Nephron progenitor cell (in vitro differentiated cells): ENCODE data around the gene MTCL1.

Source experiments
- DNase-seq: peaks from one replicate; pipeline ENCODE4 v3.0.0; 2021
- H3K27ac Mint-ChIP-seq: 2 replicates; pipeline ENCODE4 v1.8.0; 2021; ENCODE audit warnings: mild to moderate bottlenecking, moderate library complexity, mixed read lengths
- H3K27me3 Mint-ChIP-seq: 2 replicates; pipeline ENCODE4 v1.8.0; 2021; ENCODE audit warnings: mild to moderate bottlenecking, low read depth, mixed read lengths; ENCODE audit not compliant: poor library complexity
- H3K36me3 Mint-ChIP-seq: 2 replicates; pipeline ENCODE4 v1.8.0; 2021; ENCODE audit warnings: low read depth, mixed read lengths
- H3K4me1 Mint-ChIP-seq: 2 replicates; pipeline ENCODE4 v1.8.0; 2021; ENCODE audit warnings: mixed read lengths
- H3K4me3 Mint-ChIP-seq: 2 replicates; pipeline ENCODE4 v1.8.0; 2021; ENCODE audit warnings: mild to moderate bottlenecking, moderate library complexity, mixed read lengths
- H3K9me3 Mint-ChIP-seq: 2 replicates; pipeline ENCODE4 v1.8.0; 2021; ENCODE audit warnings: mild to moderate bottlenecking, moderate library complexity, mixed read lengths
- TF ChIP-seq, protein P1 (sequence below): fragments of 200-600 bp; sonication (generic); IDR thresholded peaks from 2 replicates; pipeline ENCODE4 v1.5.0; 2021; ENCODE audit warnings: antibody characterized with exemption

The MTCL1 gene

DNA sequence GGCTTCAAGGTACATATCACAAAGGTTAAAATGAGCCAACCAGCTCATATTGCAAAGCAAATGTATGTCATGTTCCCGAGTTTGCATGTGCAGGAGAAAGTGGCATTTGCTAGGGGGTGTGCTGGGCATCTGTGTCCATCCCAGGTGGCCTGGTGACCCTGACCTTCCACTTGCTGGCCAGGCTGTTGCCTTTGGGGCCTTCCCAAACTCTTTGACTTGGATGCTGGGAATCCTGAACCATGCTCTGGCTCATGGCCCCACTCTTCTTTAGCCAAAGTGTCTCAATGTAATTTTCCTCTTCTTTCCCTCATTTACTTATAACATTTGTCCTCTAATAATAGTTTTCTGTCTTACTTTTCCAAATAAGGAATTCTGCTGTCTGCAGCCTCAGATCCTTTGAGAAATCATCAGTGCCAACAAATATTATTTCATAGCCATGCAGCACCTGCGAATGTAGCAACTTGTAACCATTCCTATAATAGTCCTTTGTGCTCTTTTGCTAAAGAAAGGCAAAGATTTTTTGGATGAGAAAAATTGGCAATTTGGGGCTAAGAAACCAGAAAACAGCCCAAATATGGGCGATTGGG is 64.2 kb downstream of the MTCL1 start:
- Mint-ChIP-seq H3K4me1 (peaks cover 41% of the 10 kb centered on the region), H3K36me3 (no peaks in the 10 kb centered on the region), H3K27ac (no peak overlapping the region), H3K9me3 (no peaks in the 10 kb centered on the region), H3K27me3 (peaks cover 3% of the 10 kb centered on the region), H3K4me3 (no peak overlapping the region)
- no peak for DNase-seq
- TF ChIP-seq, protein P1, sequence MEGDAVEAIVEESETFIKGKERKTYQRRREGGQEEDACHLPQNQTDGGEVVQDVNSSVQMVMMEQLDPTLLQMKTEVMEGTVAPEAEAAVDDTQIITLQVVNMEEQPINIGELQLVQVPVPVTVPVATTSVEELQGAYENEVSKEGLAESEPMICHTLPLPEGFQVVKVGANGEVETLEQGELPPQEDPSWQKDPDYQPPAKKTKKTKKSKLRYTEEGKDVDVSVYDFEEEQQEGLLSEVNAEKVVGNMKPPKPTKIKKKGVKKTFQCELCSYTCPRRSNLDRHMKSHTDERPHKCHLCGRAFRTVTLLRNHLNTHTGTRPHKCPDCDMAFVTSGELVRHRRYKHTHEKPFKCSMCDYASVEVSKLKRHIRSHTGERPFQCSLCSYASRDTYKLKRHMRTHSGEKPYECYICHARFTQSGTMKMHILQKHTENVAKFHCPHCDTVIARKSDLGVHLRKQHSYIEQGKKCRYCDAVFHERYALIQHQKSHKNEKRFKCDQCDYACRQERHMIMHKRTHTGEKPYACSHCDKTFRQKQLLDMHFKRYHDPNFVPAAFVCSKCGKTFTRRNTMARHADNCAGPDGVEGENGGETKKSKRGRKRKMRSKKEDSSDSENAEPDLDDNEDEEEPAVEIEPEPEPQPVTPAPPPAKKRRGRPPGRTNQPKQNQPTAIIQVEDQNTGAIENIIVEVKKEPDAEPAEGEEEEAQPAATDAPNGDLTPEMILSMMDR, result no peak

DNA sequence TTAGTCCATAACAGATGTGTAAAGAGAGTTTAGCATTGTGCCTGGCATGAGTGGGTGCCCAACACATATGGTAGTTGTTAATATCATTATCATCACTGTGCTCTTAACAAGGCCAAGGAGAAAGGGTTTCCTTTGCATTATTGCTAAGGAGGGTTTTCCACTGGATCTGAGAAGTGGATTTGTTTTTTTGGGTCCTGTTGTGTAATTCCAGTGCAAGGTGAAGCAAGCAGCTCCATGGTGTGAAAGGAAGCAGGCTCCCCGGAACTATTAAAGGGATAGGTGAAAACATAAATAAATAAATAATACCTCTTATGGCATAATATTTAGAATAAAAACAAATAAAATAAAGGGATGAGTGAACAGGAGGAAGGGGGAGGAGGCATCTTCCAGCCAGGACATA is 65.3 kb downstream of the MTCL1 start:
- no peaks in the 10 kb centered on the region for H3K27me3 Mint-ChIP-seq

DNA sequence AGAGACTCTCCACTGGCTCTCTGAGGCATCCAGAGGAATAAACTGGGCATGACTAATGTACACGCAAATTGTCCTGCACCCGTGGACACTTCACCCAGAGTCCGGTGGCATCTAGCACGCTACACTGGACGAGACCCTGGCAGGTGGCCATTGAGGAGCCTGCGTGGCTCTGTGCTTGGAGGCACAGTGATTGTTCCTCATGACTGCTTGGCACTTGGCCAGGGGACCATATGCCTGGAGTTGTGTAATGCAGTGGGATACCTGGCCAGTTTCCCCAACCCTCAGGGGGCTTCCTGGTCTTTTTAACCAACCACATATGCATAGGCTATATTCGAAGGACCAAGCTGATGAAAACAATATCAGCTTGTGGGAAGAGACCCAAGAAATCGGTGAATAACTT is 66.6 kb downstream of the MTCL1 start:
- no peaks in the 10 kb centered on the region for H3K36me3 Mint-ChIP-seq
- DNase-seq, result no peak
- H3K4me1 Mint-ChIP-seq, result peaks cover 41% of the 10 kb centered on the region
- no peak overlapping the region for H3K4me3 Mint-ChIP-seq
- no peak overlapping the region for H3K27ac Mint-ChIP-seq
- no peaks in the 10 kb centered on the region for H3K9me3 Mint-ChIP-seq
- TF ChIP-seq, protein P1, result no peak
- H3K27me3 Mint-ChIP-seq, result no peaks in the 10 kb centered on the region

More for the DNA sequence above, 65.3 kb downstream of the MTCL1 start:
- Mint-ChIP-seq H3K4me1 (peaks cover 42% of the 10 kb centered on the region), H3K4me3 (no peak overlapping the region), H3K27ac (no peak overlapping the region), H3K36me3 (no peaks in the 10 kb centered on the region), H3K9me3 (no peaks in the 10 kb centered on the region)
- TF ChIP-seq, protein P1, result no peak
- no peak for DNase-seq

DNA sequence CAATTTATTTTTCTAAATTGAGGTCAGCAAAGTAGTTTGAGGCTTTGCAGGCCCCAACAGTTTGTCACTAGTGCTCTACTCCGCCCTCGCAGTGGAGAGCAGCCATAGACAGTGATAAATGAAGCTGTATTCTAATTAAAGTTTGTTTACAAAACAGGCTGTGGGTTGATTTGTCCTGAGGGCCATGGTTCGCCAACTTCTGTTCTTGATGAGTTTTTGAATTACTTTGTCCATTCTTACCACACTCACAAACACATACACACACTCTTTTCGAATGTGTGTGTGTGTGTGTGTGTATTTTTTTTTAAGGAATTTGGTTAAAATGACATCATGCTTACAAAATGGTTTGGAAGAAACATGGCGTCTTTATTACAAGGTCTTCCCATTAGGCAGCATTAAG is 68.6 kb downstream of the MTCL1 start:
- no peaks in the 10 kb centered on the region for H3K9me3 Mint-ChIP-seq
- peak overlapping the region; percentile 98 for H3K27ac Mint-ChIP-seq
- no peaks in the 10 kb centered on the region for H3K36me3 Mint-ChIP-seq
- no peak for DNase-seq
- peak overlapping the region; percentile 42 for H3K4me3 Mint-ChIP-seq
- H3K27me3 Mint-ChIP-seq, result no peaks in the 10 kb centered on the region
- H3K4me1 Mint-ChIP-seq, result peaks cover 53% of the 10 kb centered on the region
- TF ChIP-seq, protein P1, result no peak

DNA sequence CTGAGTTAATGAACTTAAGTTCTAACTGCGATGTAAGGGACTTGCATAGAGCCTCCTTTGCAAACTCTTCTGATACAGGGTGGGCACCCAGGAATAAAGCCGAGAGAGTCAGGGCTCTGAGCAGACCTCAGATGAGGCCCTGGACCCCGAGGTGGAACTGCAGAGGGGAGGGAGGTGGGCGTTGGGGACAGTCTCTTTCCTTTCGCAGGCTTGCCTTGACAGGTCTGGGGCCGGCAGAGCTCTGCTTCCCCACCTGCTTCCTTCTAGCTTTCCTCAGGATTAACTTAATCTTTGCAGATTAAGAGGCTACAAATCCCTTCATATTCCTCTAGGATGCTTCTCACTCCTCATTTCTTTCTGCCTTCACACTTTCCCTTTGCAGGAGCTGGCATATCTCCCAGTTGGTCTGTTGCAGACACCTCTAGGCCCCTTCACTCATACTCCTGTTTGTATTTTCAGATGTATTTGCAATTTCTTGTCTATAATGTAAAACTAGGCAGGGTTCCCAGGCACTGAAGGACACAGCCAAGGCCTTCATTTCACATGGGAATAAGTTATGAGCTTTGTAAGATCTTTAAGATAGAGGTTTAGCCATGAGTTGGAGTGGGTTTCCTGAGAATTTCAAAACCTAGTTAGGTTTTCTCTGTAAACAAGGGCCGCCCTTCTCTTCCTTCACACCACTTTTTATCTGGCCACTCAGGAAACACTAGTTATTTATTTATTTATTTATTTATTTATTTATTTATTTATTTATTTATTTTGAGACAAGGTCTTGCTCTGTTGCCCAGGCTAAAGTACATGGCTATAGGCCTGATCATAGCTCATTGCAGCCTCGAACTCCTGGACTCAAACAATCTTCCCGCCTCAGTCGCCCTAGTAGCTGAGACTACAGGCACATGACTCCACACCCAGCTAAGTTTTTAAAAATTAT is 70.9 kb downstream of the MTCL1 start:
- H3K4me1 Mint-ChIP-seq, result peaks cover 70% of the 10 kb centered on the region
- peaks cover 5% of the 10 kb centered on the region for H3K36me3 Mint-ChIP-seq
- TF ChIP-seq, protein P1, result no peak
- H3K9me3 Mint-ChIP-seq, result no peaks in the 10 kb centered on the region
- no peak overlapping the region for H3K4me3 Mint-ChIP-seq
- H3K27me3 Mint-ChIP-seq, result peaks cover 3% of the 10 kb centered on the region
- H3K27ac Mint-ChIP-seq, result peak overlapping the region; percentile 50
- no peak for DNase-seq
